ENCODE results near the gene DPP6. TPM values are rescaled to one million over a fixed set of nuclear protein-coding genes. Genes with fewer than 3 reads are reported as not detected.

The DPP6 gene
- total and polyA plus RNA-seq, 8 donors, result 1.0 to 11.2 (median 2.6) TPM

GRCh38 chr7:154942691-154943090 is 890.5 kb downstream of the DPP6 start:
- no peaks in the 10 kb centered on the region for H3K4me1 ChIP-seq
- no peak for TF ChIP-seq CTCF (IDR thresholded peaks at IDR 0.05)
- H3K27me3 ChIP-seq, result no peaks in the 10 kb centered on the region
- WGBS, 2 donors, result 27 to 36% methylated on average over 2 of the region's 2 CpGs
- H3K4me3 ChIP-seq, result no peak overlapping the region
- H3K27ac ChIP-seq, result no peak overlapping the region
- ATAC-seq (no peak), FAIRE-seq (no peak), DNase-seq (no peak)
- peaks cover 0 to 29% (median 13%) of the 10 kb centered on the region in 3 donors for H3K36me3 ChIP-seq
- no peaks in the 10 kb centered on the region for H3K9me3 ChIP-seq
- intact Hi-C loops (cut with DNase I), result no loop called here
